Stimulated activated CD8-positive, alpha-beta memory T cell treated with anti-CD3 and anti-CD28 coated beads, Interleukin-12 subunit alpha, Interleukin-12 subunit beta, amount 100 ng/mL, for 24 hours (primary cell): ENCODE data around the gene CD101.
A peak's percentile ranks its signal among the peaks of the same experiment; 100 is the strongest.

Experiments
- DNase-seq: peaks from one replicate; pipeline ENCODE4 v3.0.0-alpha.2; 2020; ENCODE audit errors: extremely low read depth

CD101 gene

GRCh38 chr1:117054068-117054467 is 52.5 kb downstream of the CD101 start:
- DNase-seq, result no peak

GRCh38 chr1:117058810-117059209 is 57.2 kb downstream of the CD101 start:
- no peak for DNase-seq

DNA sequence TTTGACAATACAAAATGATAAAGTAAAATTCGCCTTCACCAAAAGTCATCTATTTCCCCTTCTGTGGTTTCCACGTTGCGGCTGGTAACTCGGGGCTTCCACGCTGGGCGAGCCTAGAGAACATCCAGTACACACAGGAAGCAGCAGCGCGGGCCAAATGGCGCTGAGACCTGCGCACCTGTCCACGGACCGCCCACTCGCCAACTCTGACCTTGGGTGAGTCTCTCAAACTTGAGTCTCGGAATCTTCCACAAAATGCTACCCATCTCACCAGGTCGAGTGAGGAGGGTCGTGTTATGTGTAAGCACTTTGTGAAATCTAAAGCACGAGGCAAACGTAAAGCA is 57.7 kb downstream of the CD101 start:
- DNase-seq, result no peak

- DNase-seq, result peak; percentile 83
Measured at GRCh38 chr1:117059678-117060440, 58.3 kb downstream of the CD101 start, which contains the start of gene TTF2. TSS of gene TTF2 (plus strand) at chr1:117060326. CDS start at chr1:117060347, 21 bp downstream.

- DNase-seq, result no peak
Measured at GRCh38 chr1:117060441-117061317, 59.1 kb downstream of the CD101 start.

GRCh38 chr1:117061986-117062415 is 60.4 kb downstream of the CD101 start:
- DNase-seq, result no peak

DNA sequence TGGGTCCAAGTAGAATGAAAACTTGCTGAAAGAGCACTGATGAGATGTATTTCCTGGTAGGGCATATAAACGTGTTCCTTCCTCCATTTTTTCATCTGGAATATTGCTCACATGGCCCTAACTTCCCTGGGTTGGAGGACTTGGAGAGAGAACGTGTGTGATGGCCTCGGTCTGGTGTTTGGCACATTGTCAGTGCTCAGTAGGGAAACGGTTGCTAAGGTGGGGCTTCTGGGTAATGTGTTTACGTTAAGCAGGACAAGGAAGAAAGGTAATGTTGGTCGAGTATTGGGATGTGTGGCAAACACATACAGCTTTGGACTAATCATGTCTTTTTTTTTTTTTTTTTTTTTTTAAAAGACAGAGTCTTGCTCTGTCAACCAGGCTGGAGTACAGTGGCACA is 64.8 kb downstream of the CD101 start:
- DNase-seq, result no peak

DNA sequence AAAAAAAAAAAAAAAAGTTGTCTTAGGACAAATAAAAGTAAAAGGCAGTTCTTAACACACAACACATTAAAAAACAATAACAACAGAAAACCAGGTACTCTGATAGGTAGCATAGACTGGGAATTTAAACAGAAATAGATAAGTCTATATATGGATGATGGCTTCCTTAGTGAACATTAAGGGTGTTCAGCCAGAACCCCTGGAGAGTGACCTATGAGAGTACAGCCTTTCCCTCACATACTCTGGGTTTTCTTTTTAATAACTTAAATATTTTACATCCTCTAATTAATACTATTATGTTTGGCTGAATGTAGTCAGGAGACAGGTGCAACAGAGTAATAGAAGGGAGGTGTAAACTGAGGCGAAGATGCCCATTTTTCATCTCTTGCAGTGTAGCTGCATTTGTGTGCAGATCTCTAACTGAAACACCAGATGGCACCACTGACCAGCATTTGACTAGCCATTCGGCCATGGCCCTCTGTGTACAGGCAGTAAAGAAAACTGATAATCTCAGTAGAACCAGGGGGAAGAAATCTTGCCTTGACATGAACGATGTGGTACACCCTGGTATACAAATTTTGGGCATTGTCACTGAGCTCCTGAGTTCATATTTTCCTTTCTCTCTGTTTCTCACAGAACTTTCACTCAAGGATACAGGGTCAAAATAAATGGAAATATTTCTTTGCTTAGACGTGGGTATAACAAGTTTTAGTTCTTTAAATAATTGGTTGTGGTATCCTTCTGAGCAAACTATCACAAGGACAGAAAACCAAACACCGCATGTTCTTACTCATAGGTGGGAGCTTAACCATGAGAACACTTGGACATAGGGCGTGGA is 66.2 kb downstream of the CD101 start:
- no peak for DNase-seq

- no peak for DNase-seq
Measured at GRCh38 chr1:117068580-117068979, 67.0 kb downstream of the CD101 start.

GRCh38 chr1:117069220-117069844 is 67.8 kb downstream of the CD101 start:
- no peak for DNase-seq

DNA sequence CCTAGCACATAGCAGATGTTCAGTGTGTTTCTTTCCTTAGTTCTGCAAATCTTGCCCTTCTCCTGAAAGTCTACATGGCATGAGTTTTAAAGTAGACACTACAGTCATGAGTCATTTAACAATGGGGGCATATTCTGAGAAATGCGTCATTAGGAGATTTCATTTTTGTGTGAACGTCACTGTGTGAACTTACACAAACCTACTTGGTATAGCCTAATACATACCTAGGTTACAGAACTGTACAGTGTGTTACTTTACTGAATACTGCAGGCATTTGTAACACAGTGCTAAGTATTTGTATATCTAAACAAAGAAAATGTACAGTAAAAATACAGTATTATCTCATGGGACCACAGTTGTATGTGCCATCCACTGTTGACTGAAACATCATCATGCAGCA is 68.6 kb downstream of the CD101 start:
- DNase-seq, result no peak

DNA sequence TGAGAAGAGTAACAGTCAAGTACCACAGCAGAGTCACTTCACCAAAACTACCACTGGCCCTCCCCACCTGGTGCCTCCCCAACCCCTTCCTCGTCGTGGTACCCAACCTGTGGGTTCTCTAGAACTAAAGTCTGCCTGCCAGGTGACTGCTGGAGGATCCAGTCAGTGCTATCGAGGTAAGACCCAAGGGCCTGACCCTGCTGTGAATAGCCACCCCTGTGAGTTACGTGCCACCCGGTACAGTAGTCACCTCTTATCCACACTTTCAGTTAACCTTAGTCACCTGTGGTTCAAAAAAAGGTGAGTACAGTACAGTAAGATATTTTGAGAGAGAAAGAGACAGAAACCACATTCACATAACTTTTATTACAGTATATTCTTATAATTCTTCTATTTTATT is 75.1 kb downstream of the CD101 start:
- no peak for DNase-seq

DNA sequence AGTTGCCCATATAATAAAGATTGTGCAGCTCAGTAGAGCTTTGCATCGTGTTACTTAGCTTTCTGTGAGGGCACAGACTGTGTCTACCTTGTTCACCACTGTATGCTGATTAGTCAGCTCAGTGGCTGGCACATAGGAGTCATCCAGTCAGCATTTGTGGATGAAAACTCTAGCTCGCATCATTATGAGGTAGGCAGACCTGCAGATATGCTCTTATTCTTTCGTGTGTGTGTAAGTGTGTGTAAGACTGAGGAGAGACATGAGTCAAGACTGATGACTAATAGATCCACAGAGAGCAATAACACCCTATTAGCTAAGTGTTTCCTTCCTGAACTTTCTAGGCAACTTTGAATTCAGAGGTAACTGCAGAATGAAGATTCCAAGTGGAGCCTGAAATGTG is 75.7 kb downstream of the CD101 start:
- DNase-seq, result no peak

GRCh38 chr1:117079737-117080136 is 78.2 kb downstream of the CD101 start:
- no peak for DNase-seq

- DNase-seq, result no peak
Measured at GRCh38 chr1:117084231-117084630, 82.7 kb downstream of the CD101 start.
